Vagina (tissue), 2 donors: ENCODE measurements around the gene MEF2A.

Experiments used
- CTCF ChIP-seq, 3 experiments: fragments of 450-650 bp in 2 of 3; fragments of 200-600 bp in 1 of 3; sonication (generic) in 1 of 3; IDR thresholded peaks; one replicate each; pipeline ENCODE4 v1.5.1; 2017 to 2019; ENCODE audit warnings: antibody characterized with exemption in 3 of 3, mild to moderate bottlenecking in 2 of 3, moderate library complexity in 2 of 3
- POLR2AphosphoS5 ChIP-seq, 2 donors: sonication (generic); formaldehyde crosslinking; IDR thresholded peaks; one replicate each; pipeline ENCODE4 v1.9.0; 2017; ENCODE audit warnings: antibody characterized with exemption in 2 of 2, mild to moderate bottlenecking in 2 of 2, low read depth in 1 of 2; ENCODE audit not compliant: insufficient read depth in 1 of 2

DNA sequence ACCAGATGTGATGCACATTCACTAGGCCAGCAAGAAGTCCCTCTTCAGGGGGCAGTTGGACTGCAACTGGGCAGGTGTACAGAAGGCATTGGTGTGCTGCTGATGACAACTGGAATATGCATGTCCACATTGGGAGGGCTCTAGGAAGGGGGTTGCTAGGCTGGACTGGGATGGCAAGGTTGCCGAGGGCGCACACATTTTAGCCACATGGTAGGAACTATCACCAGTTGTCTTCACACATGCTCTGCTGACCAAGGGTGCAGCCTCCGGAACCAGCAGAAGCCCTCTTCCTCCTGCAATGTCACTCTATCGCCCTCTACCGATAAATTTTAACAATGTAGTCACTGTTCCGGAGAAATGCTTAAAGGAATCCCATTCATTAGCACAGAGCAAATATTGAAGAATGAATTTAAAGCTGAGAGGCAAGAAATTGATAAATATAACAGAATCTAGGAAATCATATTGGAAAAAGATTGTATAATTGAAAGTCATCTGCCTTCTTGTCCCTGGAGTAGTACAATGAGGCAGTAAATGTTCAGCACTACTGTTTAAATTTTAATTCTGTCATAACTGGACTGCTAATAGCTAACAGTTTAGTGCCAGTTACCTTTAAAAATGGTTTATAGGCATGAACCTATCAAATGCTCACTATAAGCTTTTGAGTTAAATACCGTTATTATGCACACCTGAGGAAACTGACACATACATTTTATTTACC, 190.1 kb downstream of the MEF2A start:
- TF ChIP-seq POLR2AphosphoS5 (IDR thresholded peaks at IDR 0.05; ENCODE audit: insufficient read depth in 1 of 2, low read depth in 1 of 2) (no peak), CTCF (IDR thresholded peaks at IDR 0.05) (peak; percentile 47 to 73 (median 67))
